GM12801 (cell line): ENCODE results near the gene ST6GALNAC2.

Experiments used
- CTCF ChIP-seq: IDR thresholded peaks from one replicate; pipeline ENCODE4 v1.5.1; 2011; ENCODE audit warnings: control low read depth; ENCODE audit not compliant: insufficient read length; ENCODE audit errors: extremely low read depth

The ST6GALNAC2 gene

DNA sequence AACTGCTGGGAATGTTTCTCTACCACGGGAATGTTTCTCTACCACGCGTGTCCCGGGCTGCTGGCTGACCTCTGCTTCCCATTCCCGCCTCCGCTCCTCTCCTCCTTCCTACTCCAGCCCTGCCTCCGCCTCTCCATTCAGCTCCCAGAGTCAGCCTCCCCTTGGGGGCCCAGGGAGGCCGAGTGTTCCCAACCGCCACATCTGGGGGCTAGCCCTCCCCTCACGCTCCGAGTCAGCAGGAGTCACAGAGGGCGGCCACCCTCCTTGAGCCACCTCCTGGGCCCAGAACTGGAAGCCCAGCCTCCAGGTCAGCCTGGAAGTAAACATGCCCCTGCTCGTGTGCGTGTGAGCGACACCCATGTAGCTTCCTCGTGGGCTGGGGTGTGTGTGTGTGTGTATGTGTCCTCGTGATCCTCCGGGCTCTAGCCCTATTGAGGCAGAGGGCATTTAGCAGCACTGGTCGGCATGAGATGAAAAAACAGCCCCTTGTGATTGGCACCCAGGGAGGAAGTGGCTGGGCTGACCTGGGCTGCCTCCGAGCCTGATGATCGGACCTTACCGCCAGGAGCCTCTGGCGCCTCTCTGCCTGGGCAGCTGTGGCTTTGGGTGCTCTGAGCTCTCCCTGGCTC lies 55.5 kb downstream of the ST6GALNAC2 start:
- no peak for TF ChIP-seq CTCF

- TF ChIP-seq CTCF = no peak
Observed at GRCh38 chr17:76529224-76530094, 56.2 kb downstream of the ST6GALNAC2 start.

GRCh38 chr17:76528528-76529223 lies 57.0 kb downstream of the ST6GALNAC2 start:
- TF ChIP-seq CTCF = no peak

DNA sequence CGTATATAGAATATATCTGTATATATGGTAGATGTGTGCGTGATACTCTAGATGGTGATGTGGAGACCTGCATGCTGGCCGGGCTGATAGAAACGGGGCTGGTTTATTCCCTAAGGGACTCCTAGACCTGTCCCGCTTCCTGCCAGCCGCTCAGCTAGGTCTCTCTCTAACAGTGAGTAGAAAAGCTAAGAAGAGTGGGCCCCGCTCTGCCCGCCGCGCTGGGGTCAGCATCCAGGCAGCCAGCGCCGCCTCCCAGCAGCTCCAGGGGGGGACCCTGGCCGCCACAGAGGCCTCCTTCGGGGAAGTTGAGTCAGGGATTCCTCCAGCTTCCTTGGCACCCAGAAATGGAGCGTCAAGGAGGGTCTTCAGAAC lies 57.5 kb downstream of the ST6GALNAC2 start:
- no peak for TF ChIP-seq CTCF

- TF ChIP-seq CTCF = no peak
Observed at GRCh38 chr17:76527430-76528111, 58.1 kb downstream of the ST6GALNAC2 start.

GRCh38 chr17:76524598-76525512 lies 60.8 kb downstream of the ST6GALNAC2 start:
- no peak for TF ChIP-seq CTCF
